ENCODE data around the gene TMPRSS11E. TPM values are rescaled to one million over a fixed set of nuclear protein-coding genes. Genes with fewer than 3 reads are reported as not detected.
"Not testable (repeated sequence)": the region's sequence is repeated elsewhere in the genome, so short reads cannot be mapped to it uniquely, and the experiment has no call there.

The TMPRSS11E gene
- total RNA-seq, 1 donor from 2014 or later: not detected

GRCh38 chr4:68522232-68522631 is 75.0 kb downstream of the TMPRSS11E start:
- DNase-seq (ENCODE audit: missing footprints); intact Hi-C loops (cut with DNase I): not testable (repeated sequence)

GRCh38 chr4:68535974-68536373 is 88.7 kb downstream of the TMPRSS11E start:
- DNase-seq (ENCODE audit: missing footprints): no peak
- intact Hi-C loops (cut with DNase I): no loop called here
- no peak for ATAC-seq

More at GRCh38 chr4:68522232-68522631, 75.0 kb downstream of the TMPRSS11E start:
- not testable (repeated sequence) for ATAC-seq

- intact Hi-C loops (cut with DNase I): no loop called here
- no peak for ATAC-seq
- DNase-seq (ENCODE audit: missing footprints): no peak
Observed at GRCh38 chr4:68536375-68536774, 89.1 kb downstream of the TMPRSS11E start.

GRCh38 chr4:68542742-68543141 is 95.5 kb downstream of the TMPRSS11E start:
- intact Hi-C loops (cut with DNase I): not testable (repeated sequence)
- peak; percentile 21 for DNase-seq (ENCODE audit: missing footprints)

More at GRCh38 chr4:68542742-68543141, 95.5 kb downstream of the TMPRSS11E start:
- not testable (repeated sequence) for ATAC-seq

Other genes starting within 250 kb of the TMPRSS11E start
- not detected for gene TMPRSS11B, start 201.8 kb upstream of the TMPRSS11E start, total RNA-seq
- gene YTHDC1, start 97.4 kb upstream of the TMPRSS11E start, total RNA-seq: 52.0 TPM
- not detected for gene UGT2B17, start 128.9 kb downstream of the TMPRSS11E start, total RNA-seq
- not detected for gene UGT2B15, start 223.2 kb downstream of the TMPRSS11E start, total RNA-seq